ENCODE measurements around the gene MSTO1. TPM values are rescaled to one million over a fixed set of nuclear protein-coding genes. Genes with fewer than 3 reads are reported as not detected.
A peak's percentile ranks its signal among the peaks of the same experiment; 100 is the strongest.

The MSTO1 gene
- total RNA-seq, 2 donors from 2014 or later: 19.5 to 50.4 TPM

- DNase-seq (peak in 2 of 4 donors; percentile 11 to 25), ATAC-seq (no peak)
- H3K27me3 ChIP-seq: no peaks in the 10 kb centered on the region
- H3K9me3 ChIP-seq: peaks cover 0 to 10% (median 0%) of the 10 kb centered on the region in 3 donors
- TF ChIP-seq POLR2A (IDR thresholded peaks at IDR 0.05): no peak
- TF ChIP-seq CTCF (IDR thresholded peaks at IDR 0.05): no peak
- H3K27ac ChIP-seq: no peak overlapping the region
- intact Hi-C loops (cut with DNase I): no loop called here
- H3K4me1 ChIP-seq: peaks cover 7% of the 10 kb centered on the region
- 67 to 87% methylated on average over 2 of the region's 2 CpGs for WGBS, 2 donors
- no peaks in the 10 kb centered on the region for H3K36me3 ChIP-seq (replicated peaks in 1 of 2; ENCODE audit: insufficient read depth in 1 of 2, low read depth in 2 of 2)
- H3K4me3 ChIP-seq: no peak overlapping the region
These were observed 36.3 kb downstream of the MSTO1 start for GRCh38 chr1:155646307-155646706.

- H3K9me3 ChIP-seq: peaks cover 0 to under 1% (median 0%) of the 10 kb centered on the region in 3 donors
- H3K4me3 ChIP-seq: no peak overlapping the region
- WGBS, 2 donors: 57 to 58% methylated on average over 11 of the region's 11 CpGs
- TF ChIP-seq POLR2A (IDR thresholded peaks at IDR 0.05) (no peak), CTCF (IDR thresholded peaks at IDR 0.05) (peak in 4 of 7 experiments; percentile 32 to 46 (median 39))
- intact Hi-C loops (cut with DNase I): no loop called here
- H3K4me1 ChIP-seq: peaks cover 13% of the 10 kb centered on the region
- peak overlapping the region in 2 of 4 donors; percentile 6 to 18 for H3K27ac ChIP-seq
- no peaks in the 10 kb centered on the region for H3K36me3 ChIP-seq (replicated peaks in 1 of 2; ENCODE audit: insufficient read depth in 1 of 2, low read depth in 2 of 2)
- DNase-seq (peak in 3 of 4 donors; percentile 17 to 62 (median 17)), ATAC-seq (peak; percentile 72)
- H3K27me3 ChIP-seq: no peaks in the 10 kb centered on the region
These were observed 38.5 kb downstream of the MSTO1 start for GRCh38 chr1:155648207-155649147.

GRCh38 chr1:155649676-155650075, 39.7 kb downstream of the MSTO1 start:
- H3K27me3 ChIP-seq: no peaks in the 10 kb centered on the region
- ATAC-seq: no peak
- TF ChIP-seq POLR2A (IDR thresholded peaks at IDR 0.05) (no peak), CTCF (IDR thresholded peaks at IDR 0.05) (no peak)
- H3K4me3 ChIP-seq: no peak overlapping the region
- no peak overlapping the region for H3K27ac ChIP-seq
- H3K9me3 ChIP-seq: no peaks in the 10 kb centered on the region
- intact Hi-C loops (cut with DNase I): no loop called here
- peaks cover 13% of the 10 kb centered on the region for H3K4me1 ChIP-seq
- no peaks in the 10 kb centered on the region for H3K36me3 ChIP-seq (replicated peaks in 1 of 2; ENCODE audit: insufficient read depth in 1 of 2, low read depth in 2 of 2)
- no peak for DNase-seq

- ATAC-seq: no peak
These were observed 40.3 kb downstream of the MSTO1 start for GRCh38 chr1:155650231-155650757.

More at GRCh38 chr1:155650231-155650757, 40.3 kb downstream of the MSTO1 start:
- no peaks in the 10 kb centered on the region for H3K27me3 ChIP-seq
- no peak overlapping the region for H3K27ac ChIP-seq
- intact Hi-C loops (cut with DNase I): no loop called here
- H3K4me1 ChIP-seq: peaks cover 13% of the 10 kb centered on the region
- DNase-seq: no peak
- no peaks in the 10 kb centered on the region for H3K9me3 ChIP-seq
- no peaks in the 10 kb centered on the region for H3K36me3 ChIP-seq (replicated peaks in 1 of 2; ENCODE audit: insufficient read depth in 1 of 2, low read depth in 2 of 2)
- TF ChIP-seq POLR2A (IDR thresholded peaks at IDR 0.05) (no peak), CTCF (IDR thresholded peaks at IDR 0.05) (no peak)
- no peak overlapping the region for H3K4me3 ChIP-seq
- 87 to 91% methylated on average over 7 of the region's 7 CpGs for WGBS, 2 donors
